ENCODE data around the gene ZNF644.

The ZNF644 gene

GRCh38 chr1:90996742-90997413 lies 25.0 kb downstream of the ZNF644 start:
- Histone ChIP-seq H3K27ac (replicated peaks) (no peak overlapping the region), H3K4me3 (replicated peaks; ENCODE audit: insufficient read depth, low read length) (no peak overlapping the region), H3K27me3 (ENCODE audit: insufficient read depth, poor library complexity, severe bottlenecking) (no peaks in the 10 kb centered on the region)
- DNase-seq (ENCODE audit: low read depth in 1 of 2, low spot score in 1 of 2), result no peak
- TF ChIP-seq POLR2AphosphoS5 (IDR thresholded peaks at IDR 0.05; ENCODE audit: low read depth) (no peak), GABPA (IDR thresholded peaks at IDR 0.05; ENCODE audit: low read depth) (no peak)

- no peak overlapping the region for H3K27ac ChIP-seq (replicated peaks)
- H3K27me3 ChIP-seq (ENCODE audit: insufficient read depth, poor library complexity, severe bottlenecking), result no peaks in the 10 kb centered on the region
- H3K4me3 ChIP-seq (replicated peaks; ENCODE audit: insufficient read depth, low read length), result no peak overlapping the region
- no peak for DNase-seq (ENCODE audit: low read depth in 1 of 2, low spot score in 1 of 2)
- TF ChIP-seq REST (IDR thresholded peaks at IDR 0.05; ENCODE audit: insufficient replicate concordance, low read depth), result no peak
Measured at GRCh38 chr1:90995311-90995894, 26.4 kb downstream of the ZNF644 start.

GRCh38 chr1:90994461-90994860 lies 27.4 kb downstream of the ZNF644 start:
- no peak for TF ChIP-seq POLR2AphosphoS5 (IDR thresholded peaks at IDR 0.05; ENCODE audit: low read depth)
- TF ChIP-seq REST (IDR thresholded peaks at IDR 0.05; ENCODE audit: insufficient replicate concordance, low read depth), result no peak
- no peak for TF ChIP-seq CTCF (IDR thresholded peaks at IDR 0.05; ENCODE audit: insufficient read depth, low read length)
- TF ChIP-seq SPI1 (IDR thresholded peaks at IDR 0.05; ENCODE audit: borderline replicate concordance, low read depth), result no peak
- TF ChIP-seq GABPA (IDR thresholded peaks at IDR 0.05; ENCODE audit: low read depth), result no peak
- no peak for DNase-seq (ENCODE audit: low read depth in 1 of 2, low spot score in 1 of 2)
- no peak overlapping the region for H3K27ac ChIP-seq (replicated peaks)
- H3K27me3 ChIP-seq (ENCODE audit: insufficient read depth, poor library complexity, severe bottlenecking), result no peaks in the 10 kb centered on the region
- H3K4me3 ChIP-seq (replicated peaks; ENCODE audit: insufficient read depth, low read length), result no peak overlapping the region

- H3K27ac ChIP-seq (replicated peaks), result no peak overlapping the region
- DNase-seq (ENCODE audit: low read depth in 1 of 2, low spot score in 1 of 2), result no peak
- no peaks in the 10 kb centered on the region for H3K27me3 ChIP-seq (ENCODE audit: insufficient read depth, poor library complexity, severe bottlenecking)
- no peak overlapping the region for H3K4me3 ChIP-seq (replicated peaks; ENCODE audit: insufficient read depth, low read length)
- TF ChIP-seq GABPA (IDR thresholded peaks at IDR 0.05; ENCODE audit: low read depth), result no peak
- TF ChIP-seq CTCF (IDR thresholded peaks at IDR 0.05; ENCODE audit: insufficient read depth, low read length), result no peak
Measured at GRCh38 chr1:90993245-90993644, 28.6 kb downstream of the ZNF644 start.

GRCh38 chr1:90990779-90991178 lies 31.1 kb downstream of the ZNF644 start:
- TF ChIP-seq CTCF (IDR thresholded peaks at IDR 0.05; ENCODE audit: insufficient read depth, low read length) (no peak), REST (IDR thresholded peaks at IDR 0.05; ENCODE audit: insufficient replicate concordance, low read depth) (no peak), POLR2AphosphoS5 (IDR thresholded peaks at IDR 0.05; ENCODE audit: low read depth) (no peak), SPI1 (IDR thresholded peaks at IDR 0.05; ENCODE audit: borderline replicate concordance, low read depth) (no peak)
- H3K27ac ChIP-seq (replicated peaks), result no peak overlapping the region
- no peaks in the 10 kb centered on the region for H3K27me3 ChIP-seq (ENCODE audit: insufficient read depth, poor library complexity, severe bottlenecking)
- no peak for DNase-seq (ENCODE audit: low read depth in 1 of 2, low spot score in 1 of 2)
- H3K4me3 ChIP-seq (replicated peaks; ENCODE audit: insufficient read depth, low read length), result no peak overlapping the region

Measured in HL-60 (cell line).